Heart left ventricle (tissue), 13 donors: Measurements from ENCODE around the gene LPIN3.

ENCODE experiments used
- POLR2A ChIP-seq, 2 donors: fragments of 450-650 bp; IDR thresholded peaks; one replicate each; pipeline ENCODE4 v1.6.1; 2017; ENCODE audit warnings: antibody characterized with exemption in 2 of 2, mild to moderate bottlenecking in 2 of 2, moderate library complexity in 2 of 2
- TF ChIP-seq, protein P1 (sequence below), 12 donors: fragments of 200-600 bp; sonication (generic) in 4 of 12; IDR thresholded peaks; one replicate each; pipeline versions ENCODE4 v1.5.0 to v1.8.0; 2018 to 2022; ENCODE audit warnings: antibody characterized with exemption in 12 of 12, mild to moderate bottlenecking in 5 of 12
- donor health status: ischemic (EF 13 %, LVEDD 7.1; RV severe dilation, severe dysfunction).
- donor health status: DM: no; HTN: yes; CAD: no.
- donor health status: DM: no; HTN: no; CAD: no.
- donor health status: ischemic (EF 25% LVEDD 6.9; RV normal size, moderate dysfunction).
- donor health status: ischemic (EF 25% LVEDD 5.7; RV mildly dilated, moderate dysfunction).
- donor health status: ischemic (EF 35%, LVEDD 5.7; RV mildly dilated, moderate dysfunction).
- donor health status: nonischemic (EF 11% LVEDD 7.7; RV severe dilation, severe dysfunction).
- donor health status: DM: yes; HTN: yes; CAD: no.
- donor health status: PGD.
- donor health status: ischemic (EF 29% LVEDD 5.4; RV normal size, mild dysfunction).
- donor health status: nonischemic (EF 23%, LVEDD 6.1; RV moderate dilation, normal function).

DNA sequence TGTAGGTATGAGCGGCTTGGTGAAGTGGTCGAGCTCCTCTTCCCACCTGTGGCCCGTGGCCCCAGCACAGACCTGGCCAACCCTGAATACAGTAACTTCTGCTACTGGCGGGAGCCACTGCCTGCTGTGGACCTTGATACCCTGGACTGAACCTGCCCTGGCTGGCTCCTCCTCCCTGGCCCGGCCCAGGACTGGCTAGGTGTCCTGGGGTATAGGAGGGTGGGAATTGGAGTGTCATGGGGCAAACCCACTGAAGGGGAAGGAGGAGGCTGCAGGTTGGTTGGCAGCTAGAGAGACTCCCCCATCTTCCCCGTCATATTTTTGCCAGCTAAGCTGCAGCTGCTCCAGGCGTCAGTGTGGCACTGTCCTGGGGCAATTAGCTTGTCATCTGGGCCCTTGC, 18.1 kb downstream of the LPIN3 start:
- TF ChIP-seq, protein P1, sequence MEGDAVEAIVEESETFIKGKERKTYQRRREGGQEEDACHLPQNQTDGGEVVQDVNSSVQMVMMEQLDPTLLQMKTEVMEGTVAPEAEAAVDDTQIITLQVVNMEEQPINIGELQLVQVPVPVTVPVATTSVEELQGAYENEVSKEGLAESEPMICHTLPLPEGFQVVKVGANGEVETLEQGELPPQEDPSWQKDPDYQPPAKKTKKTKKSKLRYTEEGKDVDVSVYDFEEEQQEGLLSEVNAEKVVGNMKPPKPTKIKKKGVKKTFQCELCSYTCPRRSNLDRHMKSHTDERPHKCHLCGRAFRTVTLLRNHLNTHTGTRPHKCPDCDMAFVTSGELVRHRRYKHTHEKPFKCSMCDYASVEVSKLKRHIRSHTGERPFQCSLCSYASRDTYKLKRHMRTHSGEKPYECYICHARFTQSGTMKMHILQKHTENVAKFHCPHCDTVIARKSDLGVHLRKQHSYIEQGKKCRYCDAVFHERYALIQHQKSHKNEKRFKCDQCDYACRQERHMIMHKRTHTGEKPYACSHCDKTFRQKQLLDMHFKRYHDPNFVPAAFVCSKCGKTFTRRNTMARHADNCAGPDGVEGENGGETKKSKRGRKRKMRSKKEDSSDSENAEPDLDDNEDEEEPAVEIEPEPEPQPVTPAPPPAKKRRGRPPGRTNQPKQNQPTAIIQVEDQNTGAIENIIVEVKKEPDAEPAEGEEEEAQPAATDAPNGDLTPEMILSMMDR (IDR thresholded peaks at IDR 0.05) = no peak
- TF ChIP-seq POLR2A (IDR thresholded peaks at IDR 0.05) = no peak
